Gastroesophageal sphincter (tissue), 3 donors: ENCODE results near the gene GNB5.

Experiments
- EP300 ChIP-seq: sonication (generic); formaldehyde crosslinking; IDR thresholded peaks from one replicate; pipeline ENCODE4 v1.6.1; 2017; ENCODE audit warnings: antibody characterized with exemption, mild to moderate bottlenecking
- POLR2A ChIP-seq, 2 donors: fragments of 450-650 bp; IDR thresholded peaks; one replicate each; pipeline ENCODE4 v1.6.1; 2017; ENCODE audit warnings: antibody characterized with exemption in 2 of 2, mild to moderate bottlenecking in 2 of 2, moderate library complexity in 1 of 2
- TF ChIP-seq, protein P1 (sequence below), 4 experiments: fragments of 200-600 bp in 2 of 4; fragments of 450-650 bp in 2 of 4; sonication (generic) in 1 of 4; IDR thresholded peaks; one replicate each; pipeline ENCODE4 v1.5.1; 2017 to 2019; ENCODE audit warnings: antibody characterized with exemption in 4 of 4, mild to moderate bottlenecking in 2 of 4, moderate library complexity in 2 of 4

DNA sequence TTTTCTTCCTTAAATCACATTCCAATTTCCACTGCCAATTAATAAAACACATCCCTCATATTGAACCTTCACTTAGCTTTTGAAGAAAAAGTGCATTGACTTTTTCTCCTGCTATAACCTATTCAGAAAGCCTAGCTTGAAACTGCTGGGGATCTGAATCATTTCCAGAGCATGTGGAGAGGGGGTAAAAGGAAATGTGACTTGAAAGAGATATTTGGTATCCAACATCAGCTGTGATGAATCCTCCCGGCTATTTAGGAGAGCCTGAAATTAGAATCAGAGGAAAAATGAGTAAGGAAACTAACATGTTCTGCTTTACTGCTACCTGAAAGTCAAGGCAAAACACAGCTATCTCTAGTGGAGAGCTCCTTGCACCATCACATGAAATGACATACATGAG, 2.6 kb upstream of the GNB5 start:
- TF ChIP-seq, protein P1, sequence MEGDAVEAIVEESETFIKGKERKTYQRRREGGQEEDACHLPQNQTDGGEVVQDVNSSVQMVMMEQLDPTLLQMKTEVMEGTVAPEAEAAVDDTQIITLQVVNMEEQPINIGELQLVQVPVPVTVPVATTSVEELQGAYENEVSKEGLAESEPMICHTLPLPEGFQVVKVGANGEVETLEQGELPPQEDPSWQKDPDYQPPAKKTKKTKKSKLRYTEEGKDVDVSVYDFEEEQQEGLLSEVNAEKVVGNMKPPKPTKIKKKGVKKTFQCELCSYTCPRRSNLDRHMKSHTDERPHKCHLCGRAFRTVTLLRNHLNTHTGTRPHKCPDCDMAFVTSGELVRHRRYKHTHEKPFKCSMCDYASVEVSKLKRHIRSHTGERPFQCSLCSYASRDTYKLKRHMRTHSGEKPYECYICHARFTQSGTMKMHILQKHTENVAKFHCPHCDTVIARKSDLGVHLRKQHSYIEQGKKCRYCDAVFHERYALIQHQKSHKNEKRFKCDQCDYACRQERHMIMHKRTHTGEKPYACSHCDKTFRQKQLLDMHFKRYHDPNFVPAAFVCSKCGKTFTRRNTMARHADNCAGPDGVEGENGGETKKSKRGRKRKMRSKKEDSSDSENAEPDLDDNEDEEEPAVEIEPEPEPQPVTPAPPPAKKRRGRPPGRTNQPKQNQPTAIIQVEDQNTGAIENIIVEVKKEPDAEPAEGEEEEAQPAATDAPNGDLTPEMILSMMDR (IDR thresholded peaks at IDR 0.05), result no peak
- TF ChIP-seq POLR2A (IDR thresholded peaks at IDR 0.05) (no peak), EP300 (no peak)
